T-helper 9 cell (primary cell): ENCODE measurements around the gene RAB24.
A peak's percentile ranks its signal among the peaks of the same experiment; 100 is the strongest.

Experiments
- DNase-seq: peaks from one replicate; pipeline ENCODE4 v3.0.0-alpha.2; 2020

Gene RAB24

GRCh38 chr5:177332896-177333260 lies 29.4 kb upstream of the RAB24 start:
- no peak for DNase-seq

GRCh38 chr5:177332031-177332895 lies 28.7 kb upstream of the RAB24 start:
- DNase-seq: no peak

GRCh38 chr5:177330991-177331842 lies 27.7 kb upstream of the RAB24 start:
- no peak for DNase-seq

- DNase-seq: no peak
Measured at GRCh38 chr5:177329883-177330282, 26.4 kb upstream of the RAB24 start.

- no peak for DNase-seq
Measured at GRCh38 chr5:177328545-177329231, 25.2 kb upstream of the RAB24 start.

GRCh38 chr5:177327539-177328522 lies 24.3 kb upstream of the RAB24 start:
- DNase-seq: no peak

- no peak for DNase-seq
Measured at GRCh38 chr5:177325868-177326381, 22.4 kb upstream of the RAB24 start.

- DNase-seq: no peak
Measured at GRCh38 chr5:177320879-177321278, 17.4 kb upstream of the RAB24 start.

- no peak for DNase-seq
Measured at GRCh38 chr5:177319913-177320588, 16.5 kb upstream of the RAB24 start.

- DNase-seq: peak; percentile 63
Measured at GRCh38 chr5:177317959-177318377, 14.4 kb upstream of the RAB24 start.

- DNase-seq: no peak
Measured at GRCh38 chr5:177316005-177316404, 12.5 kb upstream of the RAB24 start.

GRCh38 chr5:177315411-177315810 lies 11.9 kb upstream of the RAB24 start:
- DNase-seq: no peak

- no peak for DNase-seq
Measured at GRCh38 chr5:177314376-177315342, 11.1 kb upstream of the RAB24 start.

GRCh38 chr5:177313561-177314259 lies 10.2 kb upstream of the RAB24 start:
- DNase-seq: no peak

GRCh38 chr5:177312649-177313181 lies 9.2 kb upstream of the RAB24 start:
- DNase-seq: no peak

- peak; percentile 92 for DNase-seq
Measured at GRCh38 chr5:177311723-177312648, 8.5 kb upstream of the RAB24 start, which contains the start of gene MXD3. Gene MXD3, minus strand, starts transcription at chr5:177311898. Its CDS starts 68 bp downstream, at chr5:177311830.

- DNase-seq: no peak
Measured at GRCh38 chr5:177311392-177311722, 7.8 kb upstream of the RAB24 start.
